NT2/D1 (cell line): ENCODE results near the gene ACMSD.

ENCODE experiments used
- YY1 ChIP-seq: IDR thresholded peaks from 2 replicates; pipeline ENCODE4 v1.6.1; 2011; ENCODE audit not compliant: insufficient read length, insufficient read depth
- ZNF274 ChIP-seq: IDR thresholded peaks from 2 replicates; pipeline ENCODE4 v1.6.1; 2011; ENCODE audit warnings: mild to moderate bottlenecking, low read depth, low read length

- TF ChIP-seq YY1 (no peak), ZNF274 (no peak)
Observed at GRCh38 chr2:134790487-134790886, 47.9 kb upstream of the ACMSD start.
